ENCODE measurements around the gene SLC6A5. TPM values are rescaled to one million over a fixed set of nuclear protein-coding genes. Genes with fewer than 3 reads are reported as not detected.

SLC6A5 gene
- polyA plus RNA-seq, 3 donors from 2014 or later, result not detected

DNA sequence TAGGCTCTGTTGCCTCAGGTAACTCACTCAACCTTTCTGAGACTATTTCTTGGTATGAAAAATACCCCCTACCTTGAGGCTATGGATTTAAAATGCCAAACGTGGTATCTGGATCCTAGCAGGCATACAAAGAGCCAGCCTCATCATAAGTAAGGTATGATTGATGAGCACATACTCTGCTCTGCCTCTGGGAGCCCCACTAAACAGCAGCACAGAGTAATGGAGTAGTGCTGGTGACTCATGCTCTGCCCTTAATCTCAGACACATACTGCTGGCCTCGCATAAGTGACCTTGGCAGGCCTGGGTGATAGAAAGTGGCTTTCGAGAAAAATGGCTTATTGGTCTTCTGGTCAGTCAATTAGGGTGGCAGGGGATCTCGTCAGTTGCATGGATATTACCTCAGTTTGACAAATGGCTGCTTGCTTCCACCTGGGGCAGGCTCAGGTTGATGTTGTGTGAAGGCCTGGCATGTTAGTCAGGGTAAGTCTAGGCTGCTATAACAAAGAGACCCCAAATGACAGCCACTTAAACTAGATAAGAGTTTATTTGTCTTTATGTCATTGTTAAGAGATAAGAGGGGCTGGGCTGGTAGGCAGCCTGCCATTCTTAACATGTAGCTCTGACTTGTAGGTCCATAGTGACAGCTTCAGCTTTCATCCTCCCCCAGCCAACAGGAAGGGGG is 15.2 kb upstream of the SLC6A5 start:
- H3K4me3 Mint-ChIP-seq, result no peak overlapping the region
- no peak for DNase-seq
- no peak overlapping the region for H3K27ac Mint-ChIP-seq
- H3K9me3 Mint-ChIP-seq, result peaks cover 0 to 2% (median under 1%) of the 10 kb centered on the region in 6 donors
- H3K27me3 Mint-ChIP-seq (ENCODE audit: low read depth in 3 of 3), result peaks cover 0 to 5% (median 4%) of the 10 kb centered on the region in 3 donors
- no peaks in the 10 kb centered on the region for H3K4me1 Mint-ChIP-seq
- no peaks in the 10 kb centered on the region for H3K36me3 Mint-ChIP-seq

- no peaks in the 10 kb centered on the region for H3K4me1 Mint-ChIP-seq
- H3K27ac Mint-ChIP-seq, result no peak overlapping the region
- peaks cover 2 to 8% (median 4%) of the 10 kb centered on the region in 3 donors for H3K27me3 Mint-ChIP-seq (ENCODE audit: low read depth in 3 of 3)
- DNase-seq, result no peak
- H3K4me3 Mint-ChIP-seq, result no peak overlapping the region
- peaks cover 0 to 6% (median under 1%) of the 10 kb centered on the region in 6 donors for H3K9me3 Mint-ChIP-seq
- no peaks in the 10 kb centered on the region for H3K36me3 Mint-ChIP-seq
These were observed 9.6 kb upstream of the SLC6A5 start for GRCh38 chr11:20589796-20590195.

DNA sequence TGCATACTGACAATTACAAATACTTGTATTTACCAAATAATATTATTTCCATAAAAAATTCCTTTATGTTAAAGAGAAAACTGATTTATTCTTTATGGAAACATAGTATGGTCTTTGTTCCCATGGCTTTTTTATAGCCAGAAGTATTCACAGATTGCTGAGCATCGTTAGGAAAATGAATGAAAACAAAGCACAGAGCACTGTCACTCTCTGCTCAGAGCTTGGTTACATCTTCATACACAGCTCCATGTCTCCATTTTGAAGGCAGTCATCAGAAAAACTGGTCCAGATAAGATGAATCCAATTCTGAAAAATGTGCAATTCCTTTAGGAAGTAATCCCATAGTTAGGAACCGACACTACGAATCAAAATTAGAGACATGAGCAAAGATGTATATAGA is 9.0 kb upstream of the SLC6A5 start:
- peaks cover 2 to 9% (median 5%) of the 10 kb centered on the region in 3 donors for H3K27me3 Mint-ChIP-seq (ENCODE audit: low read depth in 3 of 3)
- H3K36me3 Mint-ChIP-seq, result no peaks in the 10 kb centered on the region
- H3K9me3 Mint-ChIP-seq, result peaks cover 0 to 6% (median under 1%) of the 10 kb centered on the region in 6 donors
- H3K27ac Mint-ChIP-seq, result no peak overlapping the region
- no peak for DNase-seq
- no peak overlapping the region for H3K4me3 Mint-ChIP-seq
- H3K4me1 Mint-ChIP-seq, result no peaks in the 10 kb centered on the region

DNA sequence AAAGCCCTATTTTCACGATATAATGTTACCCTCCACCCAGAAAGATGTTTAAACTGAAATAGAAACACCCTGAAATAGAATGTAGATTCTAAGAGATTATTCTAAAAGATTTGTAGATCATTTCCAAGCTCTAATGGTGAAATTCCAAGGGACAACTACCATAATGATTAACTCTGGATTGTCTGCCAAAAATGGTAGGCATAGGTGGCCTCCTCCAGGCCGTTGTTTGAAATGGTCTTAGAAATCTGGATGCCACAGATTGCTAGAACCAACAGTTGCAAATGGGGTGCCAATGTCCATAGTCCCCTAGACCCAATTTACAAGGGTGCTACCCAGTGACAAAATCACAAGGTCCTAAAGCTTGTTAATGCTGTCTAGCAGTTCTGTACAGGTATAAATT is 6.7 kb upstream of the SLC6A5 start:
- Mint-ChIP-seq H3K36me3 (no peaks in the 10 kb centered on the region), H3K4me3 (no peak overlapping the region), H3K9me3 (peaks cover 0 to 9% (median 0%) of the 10 kb centered on the region in 6 donors), H3K27me3 (ENCODE audit: low read depth in 3 of 3) (peaks cover 11 to 21% (median 18%) of the 10 kb centered on the region in 3 donors), H3K4me1 (no peaks in the 10 kb centered on the region), H3K27ac (no peak overlapping the region)
- DNase-seq, result no peak

GRCh38 chr11:20594274-20595061 is 4.9 kb upstream of the SLC6A5 start:
- Mint-ChIP-seq H3K9me3 (peaks cover 0 to 9% (median 3%) of the 10 kb centered on the region in 6 donors), H3K4me3 (no peak overlapping the region), H3K36me3 (peaks cover 0 to 3% (median 0%) of the 10 kb centered on the region in 3 donors), H3K4me1 (no peaks in the 10 kb centered on the region), H3K27ac (no peak overlapping the region), H3K27me3 (ENCODE audit: low read depth in 3 of 3) (peaks cover 15 to 29% (median 17%) of the 10 kb centered on the region in 3 donors)
- DNase-seq, result no peak

DNA sequence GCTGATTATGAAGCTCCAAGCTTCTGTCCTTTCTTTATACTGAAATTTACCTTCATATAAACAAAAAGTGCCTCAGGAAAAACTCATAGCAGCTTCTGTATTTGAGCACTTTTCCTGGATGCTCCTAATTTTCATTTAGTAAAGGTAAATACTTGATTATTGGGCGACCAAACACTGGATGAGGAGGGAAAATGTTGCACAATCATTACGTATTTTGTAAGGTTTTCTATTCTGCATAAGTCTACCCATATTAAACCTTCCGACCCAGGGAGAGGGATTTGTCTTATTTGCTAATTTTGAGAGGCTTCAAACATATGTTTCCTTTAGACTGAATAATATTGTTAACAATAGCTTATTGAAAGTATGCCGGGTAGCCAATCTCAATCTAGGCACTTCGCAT is 4.3 kb upstream of the SLC6A5 start:
- peaks cover 0 to 7% (median 0%) of the 10 kb centered on the region in 3 donors for H3K36me3 Mint-ChIP-seq
- no peak overlapping the region for H3K27ac Mint-ChIP-seq
- no peak for DNase-seq
- no peak overlapping the region for H3K4me3 Mint-ChIP-seq
- H3K4me1 Mint-ChIP-seq, result no peaks in the 10 kb centered on the region
- peaks cover 17 to 35% (median 21%) of the 10 kb centered on the region in 3 donors for H3K27me3 Mint-ChIP-seq (ENCODE audit: low read depth in 3 of 3)
- peaks cover 0 to 15% (median 7%) of the 10 kb centered on the region in 6 donors for H3K9me3 Mint-ChIP-seq

GRCh38 chr11:20596205-20597153 is 2.9 kb upstream of the SLC6A5 start:
- Mint-ChIP-seq H3K36me3 (peaks cover 0 to 12% (median 0%) of the 10 kb centered on the region in 3 donors), H3K27ac (no peak overlapping the region), H3K4me3 (no peak overlapping the region), H3K9me3 (peaks cover 4 to 19% (median 10%) of the 10 kb centered on the region in 6 donors), H3K4me1 (no peaks in the 10 kb centered on the region), H3K27me3 (ENCODE audit: low read depth in 3 of 3) (peaks cover 22 to 44% (median 29%) of the 10 kb centered on the region in 3 donors)
- DNase-seq, result no peak

GRCh38 chr11:20597154-20597679 is 2.2 kb upstream of the SLC6A5 start:
- peaks cover 22 to 48% (median 33%) of the 10 kb centered on the region in 3 donors for H3K27me3 Mint-ChIP-seq (ENCODE audit: low read depth in 3 of 3)
- no peaks in the 10 kb centered on the region for H3K4me1 Mint-ChIP-seq
- H3K9me3 Mint-ChIP-seq, result peaks cover 4 to 19% (median 12%) of the 10 kb centered on the region in 6 donors
- no peak overlapping the region for H3K27ac Mint-ChIP-seq
- DNase-seq, result no peak
- no peak overlapping the region for H3K4me3 Mint-ChIP-seq
- peaks cover 0 to 12% (median 0%) of the 10 kb centered on the region in 3 donors for H3K36me3 Mint-ChIP-seq

DNA sequence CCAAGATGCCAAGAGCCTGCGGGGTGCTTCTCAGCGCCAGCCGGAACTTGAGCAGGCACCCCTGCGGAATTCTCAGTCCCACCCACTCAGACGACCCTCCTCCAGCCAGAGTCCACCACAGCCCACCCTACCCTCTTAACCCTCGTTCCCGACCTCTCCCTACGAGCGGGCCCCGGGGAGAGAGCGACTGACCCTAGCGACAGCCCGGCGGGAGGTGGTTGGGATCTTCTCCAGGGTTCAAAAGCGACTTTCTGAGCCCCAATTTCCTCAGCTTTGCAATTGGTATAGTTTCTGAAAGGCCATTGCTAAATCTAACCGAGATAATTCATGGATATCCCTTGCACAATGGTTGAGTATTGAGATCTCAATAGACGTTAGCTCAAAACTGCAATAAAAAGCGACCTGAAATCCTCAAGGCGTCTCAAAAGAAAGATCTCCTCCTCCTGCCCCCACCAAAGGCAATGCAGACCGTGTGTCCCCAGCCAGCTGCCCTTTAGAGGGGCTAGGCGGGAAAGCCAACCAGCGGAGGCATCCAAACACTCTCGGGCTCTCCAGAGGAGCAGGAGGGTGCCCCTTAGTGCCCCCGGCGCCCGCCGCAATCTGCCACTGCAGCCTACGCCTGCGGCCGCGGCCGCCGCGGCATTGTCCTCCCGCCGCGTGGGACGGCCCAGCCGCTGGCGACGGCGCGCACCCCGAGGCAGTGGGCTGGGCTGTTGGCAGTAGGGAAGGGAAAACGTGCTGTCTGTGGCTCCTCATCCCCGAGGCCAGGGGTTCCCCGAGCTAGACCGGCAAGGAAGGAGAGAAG is 1.5 kb upstream of the SLC6A5 start:
- Mint-ChIP-seq H3K9me3 (peaks cover 4 to 19% (median 14%) of the 10 kb centered on the region in 6 donors), H3K36me3 (peaks cover 0 to 12% (median 0%) of the 10 kb centered on the region in 3 donors), H3K4me1 (no peaks in the 10 kb centered on the region), H3K4me3 (no peak overlapping the region), H3K27me3 (ENCODE audit: low read depth in 3 of 3) (peaks cover 22 to 55% (median 33%) of the 10 kb centered on the region in 3 donors), H3K27ac (no peak overlapping the region)
- no peak for DNase-seq

- no peak for DNase-seq
- Mint-ChIP-seq H3K36me3 (peaks cover 0 to 12% (median 0%) of the 10 kb centered on the region in 3 donors), H3K27me3 (ENCODE audit: low read depth in 3 of 3) (peaks cover 19 to 55% (median 34%) of the 10 kb centered on the region in 3 donors), H3K4me1 (no peaks in the 10 kb centered on the region), H3K27ac (no peak overlapping the region), H3K9me3 (peaks cover 4 to 19% (median 14%) of the 10 kb centered on the region in 6 donors), H3K4me3 (peak overlapping the region in 1 of 5 donors; percentile 12)
These were observed 916 bp upstream of the SLC6A5 start for GRCh38 chr11:20598492-20598891.

GRCh38 chr11:20600020-20600346 is 575 bp downstream of the SLC6A5 start:
- Mint-ChIP-seq H3K4me3 (peak overlapping the region in 1 of 5 donors; percentile 42), H3K27me3 (ENCODE audit: low read depth in 3 of 3) (peaks cover 27 to 53% (median 34%) of the 10 kb centered on the region in 3 donors), H3K36me3 (peaks cover 0 to 12% (median 0%) of the 10 kb centered on the region in 3 donors), H3K4me1 (no peaks in the 10 kb centered on the region), H3K9me3 (peaks cover 4 to 19% (median 14%) of the 10 kb centered on the region in 6 donors), H3K27ac (no peak overlapping the region)
- DNase-seq, result no peak

DNA sequence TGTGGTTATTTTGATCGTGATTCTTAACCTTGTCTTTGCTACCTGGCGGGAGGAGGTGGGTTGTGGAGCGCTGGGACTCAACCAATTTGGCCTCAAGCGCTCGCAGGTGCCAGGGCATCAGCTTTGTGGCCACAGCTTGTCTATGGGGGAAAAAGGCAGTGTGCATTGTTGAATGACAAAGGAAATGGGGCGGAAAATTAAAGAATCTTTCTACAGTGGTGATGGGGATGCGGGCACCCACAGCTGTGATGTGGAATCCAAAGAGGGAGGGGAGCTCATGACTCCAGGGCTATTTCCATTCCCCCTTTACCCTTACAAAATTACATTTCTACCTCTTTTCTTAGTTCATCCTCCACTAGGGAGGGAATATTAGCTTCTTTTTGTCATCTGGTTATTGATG is 1.1 kb downstream of the SLC6A5 start:
- Mint-ChIP-seq H3K36me3 (peaks cover 0 to 12% (median 0%) of the 10 kb centered on the region in 3 donors), H3K27me3 (ENCODE audit: low read depth in 3 of 3) (peaks cover 27 to 59% (median 31%) of the 10 kb centered on the region in 3 donors), H3K4me3 (no peak overlapping the region), H3K27ac (no peak overlapping the region), H3K4me1 (no peaks in the 10 kb centered on the region), H3K9me3 (peaks cover 4 to 19% (median 14%) of the 10 kb centered on the region in 6 donors)
- DNase-seq, result no peak

All from immature natural killer cell (primary cell).